SH-SY5Y (cell line): Measurements from ENCODE around the gene C1orf105.

Experiments
- GATA2 ChIP-seq: IDR thresholded peaks from 2 replicates; pipeline ENCODE4 v1.6.1; 2011; ENCODE audit warnings: mild to moderate bottlenecking, low read depth, low read length
- GATA3 ChIP-seq: IDR thresholded peaks from 2 replicates; pipeline ENCODE4 v1.6.1; 2011; ENCODE audit warnings: low read depth, mild to moderate bottlenecking, low read length, moderate library complexity

- TF ChIP-seq GATA2 (no peak), GATA3 (no peak)
These were observed 4.9 kb downstream of the C1orf105 start for GRCh38 chr1:172425339-172425738.
